ENCODE data around the gene OR10G4.
"Not testable (repeated sequence)": the region's sequence is repeated elsewhere in the genome, so short reads cannot be mapped to it uniquely, and the experiment has no call there.

The OR10G4 gene

GRCh38 chr11:124012697-124013096 lies at the start of gene OR10G4:
OR10G4 (plus strand) TSS chr11:124012997; CDS start chr11:124015575, 2,578 bp downstream.
- no peak for FAIRE-seq

- no peak for FAIRE-seq
These were observed 39.0 kb upstream of the OR10G4 start for GRCh38 chr11:123973816-123974215.

DNA sequence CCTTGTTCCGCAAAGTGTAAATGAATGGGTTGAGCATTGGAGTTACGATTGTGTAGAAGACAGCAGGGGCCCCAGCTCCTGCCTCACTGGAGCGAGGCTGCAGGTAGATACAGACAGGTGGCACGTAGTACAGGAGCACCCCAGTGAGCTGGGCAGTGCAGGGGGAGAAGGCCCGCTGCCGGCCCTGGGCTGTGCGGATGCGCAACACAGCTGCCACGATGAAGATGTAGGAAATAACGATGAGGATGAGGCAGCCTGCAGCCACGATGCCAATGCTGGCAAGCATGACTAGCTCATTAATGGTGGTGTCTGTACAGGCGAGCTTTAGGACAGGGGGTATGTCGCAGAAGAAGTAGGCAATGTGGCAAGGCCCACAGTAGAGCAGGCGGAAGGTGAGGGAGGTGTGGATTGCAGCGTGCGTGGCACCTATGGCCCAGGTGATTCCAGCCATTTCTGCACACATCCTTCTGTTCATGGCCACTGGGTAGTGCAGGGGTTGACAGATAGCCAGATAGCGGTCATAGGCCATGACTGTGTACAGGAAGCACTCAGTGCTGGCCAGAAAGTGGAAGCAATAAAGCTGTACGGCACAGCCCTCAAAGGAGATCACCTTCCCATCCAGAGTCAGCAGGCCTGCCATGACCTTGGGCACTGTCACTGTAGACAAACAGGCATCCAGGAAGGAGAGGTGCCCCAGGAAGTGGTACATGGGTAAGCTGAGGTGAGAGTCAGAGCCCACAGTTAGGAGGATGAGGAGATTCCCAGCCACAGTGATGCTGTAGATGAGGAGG lies 35.8 kb upstream of the OR10G4 start:
- no peak for FAIRE-seq

- FAIRE-seq, result no peak
These were observed 35.0 kb upstream of the OR10G4 start, which contains the start of gene OR10S1 for GRCh38 chr11:123977731-123978347. OR10S1 (minus strand) TSS chr11:123977781; CDS start chr11:123977664, 117 bp downstream.

DNA sequence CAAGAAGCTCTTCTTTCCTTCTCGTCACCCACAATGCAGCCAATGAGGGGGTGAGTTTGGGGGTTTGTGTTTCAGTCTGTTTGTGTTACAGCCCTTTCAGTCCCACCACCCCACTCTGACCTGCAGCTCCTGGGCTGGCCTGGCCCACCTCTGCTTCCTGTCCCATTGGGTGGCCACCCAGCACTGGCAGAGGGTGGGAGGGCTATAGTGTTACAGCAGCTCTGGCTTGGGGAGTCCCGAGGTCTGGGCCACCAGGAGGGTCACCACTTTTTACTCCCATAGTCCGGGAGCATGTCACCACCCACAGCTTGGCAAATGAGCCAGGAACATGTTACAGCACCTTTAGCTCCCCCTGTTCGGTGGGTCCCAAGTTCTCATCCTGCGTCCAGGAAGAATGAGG lies 33.5 kb upstream of the OR10G4 start:
- FAIRE-seq, result no peak

GRCh38 chr11:123995119-123995518 lies 17.7 kb upstream of the OR10G4 start, which contains the start of gene OR10G6:
OR10G6 (minus strand) TSS chr11:123995161; CDS start chr11:123995161, 0 bp downstream.
- no peak for FAIRE-seq

DNA sequence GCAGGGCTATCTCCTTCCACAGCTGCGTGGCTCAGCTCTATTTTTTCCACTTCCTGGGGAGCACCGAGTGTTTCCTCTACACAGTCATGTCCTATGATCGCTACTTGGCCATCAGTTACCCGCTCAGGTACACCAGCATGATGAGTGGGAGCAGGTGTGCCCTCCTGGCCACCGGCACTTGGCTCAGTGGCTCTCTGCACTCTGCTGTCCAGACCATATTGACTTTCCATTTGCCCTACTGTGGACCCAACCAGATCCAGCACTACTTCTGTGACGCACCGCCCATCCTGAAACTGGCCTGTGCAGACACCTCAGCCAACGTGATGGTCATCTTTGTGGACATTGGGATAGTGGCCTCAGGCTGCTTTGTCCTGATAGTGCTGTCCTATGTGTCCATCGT lies 3.0 kb downstream of the OR10G4 start:
- not testable (repeated sequence) for FAIRE-seq

DNA sequence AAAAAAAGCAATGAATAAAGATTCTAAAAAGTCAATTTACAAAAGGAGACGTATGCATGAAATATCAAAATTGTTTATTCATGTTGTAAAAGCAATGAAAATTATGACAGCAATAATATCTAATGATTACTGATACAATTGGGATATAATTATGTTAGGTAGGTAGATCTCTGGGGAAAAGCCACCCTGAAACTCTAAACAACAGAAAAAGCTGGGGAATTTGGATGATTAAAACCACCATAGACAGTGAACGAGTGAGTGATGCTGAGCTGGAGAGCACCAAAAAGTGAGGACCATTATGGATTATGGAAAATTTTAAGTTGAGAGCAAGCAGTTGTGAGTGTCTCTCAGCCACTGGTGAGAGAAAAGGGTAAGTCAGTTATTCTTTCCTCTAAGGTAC lies 13.7 kb downstream of the OR10G4 start, which contains the start of gene OR10G8:
Gene OR10G8, plus strand, starts transcription at position 301 of the 400 bp plus-strand sequence. CDS start 2,825 bp downstream, outside the sequence.
- FAIRE-seq, result no peak

- no peak for FAIRE-seq
These were observed 23.9 kb downstream of the OR10G4 start for GRCh38 chr11:124036666-124037065.

- FAIRE-seq, result no peak
These were observed 26.8 kb downstream of the OR10G4 start for GRCh38 chr11:124039557-124039956.

DNA sequence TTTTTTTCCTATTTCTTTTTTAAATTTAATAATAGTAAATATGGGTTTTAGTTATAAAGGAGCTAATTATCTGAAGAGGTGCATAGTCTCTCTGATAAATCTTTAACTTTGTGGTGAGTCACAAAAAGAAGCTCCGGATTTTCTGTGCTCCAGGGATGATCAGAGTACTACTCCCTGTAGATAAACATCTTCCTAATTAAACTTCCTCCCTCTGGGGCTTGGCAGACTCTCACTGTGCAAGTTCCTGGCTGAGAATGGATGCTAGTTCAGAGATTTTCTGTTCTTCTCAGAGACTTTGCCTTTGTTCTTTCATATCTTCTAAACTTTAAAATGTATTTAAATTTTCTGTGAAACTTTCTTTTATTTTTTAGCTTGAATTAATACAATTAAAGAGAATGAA lies 28.5 kb downstream of the OR10G4 start, which contains the start of gene OR10G7:
Gene OR10G7, minus strand, starts transcription at position 72 of the 400 bp plus-strand sequence. CDS start 2,324 bp downstream, outside the sequence.
- FAIRE-seq, result no peak

- no peak for FAIRE-seq
These were observed 30.6 kb downstream of the OR10G4 start for GRCh38 chr11:124043420-124043819.

DNA sequence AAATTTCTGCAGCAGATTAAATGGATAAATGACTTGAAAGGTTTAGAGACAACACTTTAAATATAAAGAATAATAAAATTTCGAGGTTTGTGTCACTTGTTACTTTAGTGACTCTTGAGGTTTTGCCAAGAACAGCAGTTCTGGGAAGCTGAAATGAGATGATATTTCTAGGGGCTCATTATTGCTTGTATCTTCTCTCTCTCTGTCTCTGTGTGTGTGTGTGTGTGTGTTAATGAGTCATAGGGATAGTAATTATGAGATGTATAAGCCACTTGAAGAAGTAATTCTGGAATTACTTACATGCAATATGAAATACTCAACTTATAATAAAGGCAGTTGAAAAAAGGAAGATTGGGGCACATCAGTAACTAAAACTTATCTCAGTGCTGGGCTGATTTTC lies 38.0 kb downstream of the OR10G4 start:
- FAIRE-seq, result no peak

DNA sequence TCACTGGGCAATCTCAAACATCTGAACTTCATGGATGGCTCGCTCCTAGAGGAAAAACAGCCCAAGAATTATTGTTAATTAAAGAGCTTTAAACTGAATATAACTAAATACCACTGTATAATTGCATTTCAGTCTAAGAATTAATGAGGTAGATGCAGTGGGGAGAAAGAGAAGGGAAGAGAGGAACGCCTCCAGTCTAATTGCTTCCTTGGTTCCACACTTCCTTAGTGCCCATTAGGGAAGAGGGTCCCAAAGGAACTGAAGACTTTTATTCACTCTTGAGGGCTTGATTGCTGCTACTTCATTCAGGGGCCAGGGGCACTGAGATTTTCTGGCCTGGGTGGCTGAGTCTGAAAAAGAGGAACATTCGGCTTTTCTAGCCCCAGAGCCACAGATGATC lies 40.2 kb downstream of the OR10G4 start:
- FAIRE-seq, result no peak

Data from A204.1 (cell line).